ENCODE measurements around the gene SERPINB7. TPM values are rescaled to one million over a fixed set of nuclear protein-coding genes. Genes with fewer than 3 reads are reported as not detected.

The SERPINB7 gene
- total and polyA plus RNA-seq, 10 of the 15 experiments (the other 5 are each of a cell fraction or from before 2014, with no cell fraction given), result not detected

DNA sequence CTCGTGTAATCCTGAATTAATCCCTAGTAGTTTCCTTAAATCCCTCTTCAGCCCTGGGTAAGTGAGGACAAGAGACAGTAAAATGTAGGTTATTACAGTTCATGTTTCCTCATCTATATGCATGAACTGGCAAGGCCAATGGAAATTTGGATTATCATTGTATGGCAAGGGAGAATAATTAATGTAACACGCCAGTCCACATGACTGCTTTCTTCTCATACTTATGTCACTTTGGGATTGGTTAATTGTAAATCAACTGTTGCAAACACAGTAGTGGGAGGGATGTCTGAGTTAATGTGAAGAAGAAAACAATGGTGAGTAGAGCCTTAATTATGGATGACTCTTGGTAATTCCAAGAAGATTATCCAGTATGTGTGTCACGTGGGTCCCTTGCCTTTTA lies 1.7 kb upstream of the SERPINB7 start (continued):
- TF ChIP-seq E2F8 (IDR thresholded peaks at IDR 0.05; ENCODE audit: low read depth, partially characterized antibody), result no peak

DNA sequence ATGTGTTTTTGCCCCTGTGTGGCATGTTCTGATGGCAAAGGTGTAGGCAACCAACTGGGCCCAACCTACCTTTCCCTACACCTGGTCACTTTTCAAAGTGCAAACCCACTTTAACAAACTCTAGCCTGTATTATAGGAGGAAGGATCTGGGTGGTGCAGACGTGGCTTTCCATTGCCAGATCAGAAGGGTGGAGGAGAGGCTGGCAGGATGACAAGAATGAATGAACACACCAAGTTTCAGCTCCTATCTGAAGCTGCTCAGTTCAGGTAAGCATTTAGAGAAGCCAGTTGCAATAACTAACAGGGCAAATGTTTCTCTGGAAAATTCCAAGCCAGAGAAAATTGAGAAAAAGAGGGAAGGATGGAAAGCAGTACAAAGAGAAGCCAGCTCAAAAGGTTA lies 707 bp upstream of the SERPINB7 start:
- Histone ChIP-seq H3K36me3 (ENCODE audit: control insufficient read depth in 2 of 2, insufficient read depth in 2 of 2, low read length in 1 of 2) (no peaks in the 10 kb centered on the region), H2AFZ (ENCODE audit: control insufficient read depth, low read depth, low read length) (no peak overlapping the region), H3K4me1 (ENCODE audit: control insufficient read depth, insufficient read depth, low read length) (no peaks in the 10 kb centered on the region), H3K9me3 (replicated peaks; ENCODE audit: control insufficient read depth, insufficient read depth, low read length) (no peaks in the 10 kb centered on the region), H3K4me2 (ENCODE audit: control insufficient read depth, insufficient read depth) (no peak overlapping the region), H3K27me3 (replicated peaks in 1 of 2; ENCODE audit: control insufficient read depth in 2 of 2, insufficient read depth in 2 of 2, low read length in 1 of 2) (no peaks in the 10 kb centered on the region), H4K20me1 (ENCODE audit: control insufficient read depth, insufficient read depth) (no peaks in the 10 kb centered on the region), H3K27ac (ENCODE audit: control insufficient read depth, insufficient read depth) (no peak overlapping the region), H3K79me2 (ENCODE audit: control insufficient read depth, insufficient read depth, low read length) (no peaks in the 10 kb centered on the region), H3K4me3 (no peak overlapping the region), H3K9ac (ENCODE audit: control insufficient read depth, insufficient read depth, low read length) (no peak overlapping the region)
- ChIA-PET RAD21 (ENCODE audit: unreplicated experiment) (no interaction called here), CTCF (no interaction called here), POLR2A (no interaction called here), SMC1A (ENCODE audit: uncharacterized antibody, unreplicated experiment) (no interaction called here)
- FAIRE-seq (no peak), DNase-seq (ENCODE audit: low read depth, low spot score) (no peak), ATAC-seq (no peak)
- no TSS peak for BruUV-seq (replicated peaks)
- TF ChIP-seq TCF7 (IDR thresholded peaks at IDR 0.05; ENCODE audit: borderline replicate concordance) (no peak), POLR2A (IDR thresholded peaks at IDR 0.05; ENCODE audit: low read depth, low read length) (no peak), IRF5 (IDR thresholded peaks at IDR 0.05; ENCODE audit: borderline replicate concordance) (no peak)
- in situ Hi-C loops (cut with MboI) (no loop called here), intact Hi-C loops (cut with micrococcal nuclease; ENCODE audit: unreplicated experiment) (no loop called here)
- WGBS (ENCODE audit: insufficient coverage, insufficient replicate concordance, low lambda C conversion rate, missing lambda C conversion rate), result 7% methylated on average over 1 of the region's 1 CpG
